Suprapubic skin (tissue), 4 donors: Measurements from ENCODE around the gene TMEM143.
"Not testable (repeated sequence)": the region's sequence is repeated elsewhere in the genome, so short reads cannot be mapped to it uniquely, and the experiment has no call there.

Source experiments
- CTCF ChIP-seq, 2 donors: fragments of 200-600 bp in 1 of 2; fragments of 450-650 bp in 1 of 2; sonication (generic) in 1 of 2; IDR thresholded peaks; one replicate each; pipeline ENCODE4 v1.5.1; 2016 to 2019; ENCODE audit warnings: antibody characterized with exemption in 2 of 2, mild to moderate bottlenecking in 1 of 2, moderate library complexity in 1 of 2
- POLR2A ChIP-seq, 2 donors: fragments of 450-650 bp; IDR thresholded peaks; one replicate each; pipeline ENCODE4 v1.6.1; 2017; ENCODE audit warnings: antibody characterized with exemption in 2 of 2, mild to moderate bottlenecking in 2 of 2, moderate library complexity in 2 of 2
- POLR2AphosphoS5 ChIP-seq, 3 donors: sonication (generic); formaldehyde crosslinking; IDR thresholded peaks; one replicate each; pipeline ENCODE4 v1.6.1; 2017; ENCODE audit warnings: antibody characterized with exemption in 3 of 3

- not testable (repeated sequence) for TF ChIP-seq POLR2A, CTCF, POLR2AphosphoS5 (IDR thresholded peaks at IDR 0.05)
These were observed 54.0 kb downstream of the TMEM143 start for GRCh38 chr19:48309731-48310130.
